ENCODE data around the gene CCSER1.

Gene CCSER1

GRCh38 chr4:90544532-90545045, 417.4 kb downstream of the CCSER1 start:
- Mint-ChIP-seq H3K9me3 (peaks cover under 1% of the 10 kb centered on the region), H3K36me3 (no peaks in the 10 kb centered on the region), H3K4me1 (no peaks in the 10 kb centered on the region), H3K27ac (no peak overlapping the region), H3K4me3 (no peak overlapping the region)
- DNase-seq (ENCODE audit: low spot score in 2 of 2) (no peak), ATAC-seq (no peak)

GRCh38 chr4:90545380-90545779, 418.2 kb downstream of the CCSER1 start:
- H3K27ac Mint-ChIP-seq: no peak overlapping the region
- no peak for DNase-seq (ENCODE audit: low spot score in 2 of 2)
- H3K4me3 Mint-ChIP-seq: no peak overlapping the region
- no peak for ATAC-seq
- no peaks in the 10 kb centered on the region for H3K4me1 Mint-ChIP-seq
- peaks cover 3% of the 10 kb centered on the region for H3K9me3 Mint-ChIP-seq
- no peaks in the 10 kb centered on the region for H3K36me3 Mint-ChIP-seq

- DNase-seq (ENCODE audit: low spot score in 2 of 2): no peak
- Mint-ChIP-seq H3K4me3 (no peak overlapping the region), H3K27ac (no peak overlapping the region), H3K9me3 (peaks cover 3% of the 10 kb centered on the region), H3K4me1 (no peaks in the 10 kb centered on the region), H3K36me3 (no peaks in the 10 kb centered on the region)
- peak; percentile 45 for ATAC-seq
Measured at GRCh38 chr4:90546114-90546513, 418.9 kb downstream of the CCSER1 start.

- Mint-ChIP-seq H3K4me3 (no peak overlapping the region), H3K36me3 (no peaks in the 10 kb centered on the region)
- ATAC-seq: no peak
Measured at GRCh38 chr4:90570615-90571014, 443.4 kb downstream of the CCSER1 start.

GRCh38 chr4:90572996-90573395, 445.8 kb downstream of the CCSER1 start:
- Mint-ChIP-seq H3K4me1 (no peaks in the 10 kb centered on the region), H3K4me3 (no peak overlapping the region), H3K36me3 (no peaks in the 10 kb centered on the region), H3K9me3 (peaks cover 18% of the 10 kb centered on the region), H3K27ac (no peak overlapping the region)
- peak; percentile 32 for ATAC-seq
- DNase-seq (ENCODE audit: low spot score in 2 of 2): no peak

More at GRCh38 chr4:90570615-90571014, 443.4 kb downstream of the CCSER1 start:
- H3K9me3 Mint-ChIP-seq: peaks cover 23% of the 10 kb centered on the region
- no peaks in the 10 kb centered on the region for H3K4me1 Mint-ChIP-seq
- no peak overlapping the region for H3K27ac Mint-ChIP-seq
- DNase-seq (ENCODE audit: low spot score in 2 of 2): no peak

- ATAC-seq (no peak), DNase-seq (ENCODE audit: low spot score in 2 of 2) (no peak)
- no peak overlapping the region for H3K27ac Mint-ChIP-seq
- no peaks in the 10 kb centered on the region for H3K4me1 Mint-ChIP-seq
- no peaks in the 10 kb centered on the region for H3K36me3 Mint-ChIP-seq
- no peak overlapping the region for H3K4me3 Mint-ChIP-seq
- H3K9me3 Mint-ChIP-seq: peaks cover 13% of the 10 kb centered on the region
Measured at GRCh38 chr4:90575371-90575770, 448.2 kb downstream of the CCSER1 start.

- ATAC-seq: no peak
- Mint-ChIP-seq H3K36me3 (no peaks in the 10 kb centered on the region), H3K27ac (no peak overlapping the region), H3K4me1 (no peaks in the 10 kb centered on the region), H3K4me3 (no peak overlapping the region), H3K9me3 (peaks cover 3% of the 10 kb centered on the region)
- no peak for DNase-seq (ENCODE audit: low spot score in 2 of 2)
Measured at GRCh38 chr4:90580326-90580725, 453.1 kb downstream of the CCSER1 start.

- Mint-ChIP-seq H3K9me3 (no peaks in the 10 kb centered on the region), H3K4me3 (no peak overlapping the region), H3K4me1 (no peaks in the 10 kb centered on the region), H3K27ac (no peak overlapping the region), H3K36me3 (no peaks in the 10 kb centered on the region)
- ATAC-seq (no peak), DNase-seq (ENCODE audit: low spot score in 2 of 2) (no peak)
Measured at GRCh38 chr4:90582087-90582486, 454.9 kb downstream of the CCSER1 start.

GRCh38 chr4:90584051-90584450, 456.9 kb downstream of the CCSER1 start:
- Mint-ChIP-seq H3K9me3 (no peaks in the 10 kb centered on the region), H3K4me3 (no peak overlapping the region), H3K4me1 (no peaks in the 10 kb centered on the region), H3K36me3 (no peaks in the 10 kb centered on the region), H3K27ac (no peak overlapping the region)
- ATAC-seq (no peak), DNase-seq (ENCODE audit: low spot score in 2 of 2) (no peak)

GRCh38 chr4:90585961-90586360, 458.8 kb downstream of the CCSER1 start:
- Mint-ChIP-seq H3K4me1 (no peaks in the 10 kb centered on the region), H3K36me3 (no peaks in the 10 kb centered on the region), H3K9me3 (no peaks in the 10 kb centered on the region), H3K4me3 (no peak overlapping the region), H3K27ac (no peak overlapping the region)
- DNase-seq (ENCODE audit: low spot score in 2 of 2): no peak
- ATAC-seq: no peak

GRCh38 chr4:90586799-90587198, 459.6 kb downstream of the CCSER1 start:
- H3K4me1 Mint-ChIP-seq: no peaks in the 10 kb centered on the region

GRCh38 chr4:90597927-90598326, 470.7 kb downstream of the CCSER1 start:
- Mint-ChIP-seq H3K4me1 (no peaks in the 10 kb centered on the region), H3K27ac (no peak overlapping the region), H3K9me3 (peaks cover 9% of the 10 kb centered on the region), H3K4me3 (no peak overlapping the region), H3K36me3 (no peaks in the 10 kb centered on the region)
- no peak for ATAC-seq
- DNase-seq (ENCODE audit: low spot score in 2 of 2): no peak

More at GRCh38 chr4:90586799-90587198, 459.6 kb downstream of the CCSER1 start:
- ATAC-seq: no peak
- no peak overlapping the region for H3K4me3 Mint-ChIP-seq
- H3K36me3 Mint-ChIP-seq: no peaks in the 10 kb centered on the region
- H3K27ac Mint-ChIP-seq: no peak overlapping the region
- DNase-seq (ENCODE audit: low spot score in 2 of 2): no peak
- peaks cover 3% of the 10 kb centered on the region for H3K9me3 Mint-ChIP-seq

GRCh38 chr4:90598741-90599140, 471.5 kb downstream of the CCSER1 start:
- Mint-ChIP-seq H3K4me1 (no peaks in the 10 kb centered on the region), H3K9me3 (peaks cover 7% of the 10 kb centered on the region), H3K27ac (no peak overlapping the region), H3K4me3 (no peak overlapping the region), H3K36me3 (no peaks in the 10 kb centered on the region)
- DNase-seq (ENCODE audit: low spot score in 2 of 2) (no peak), ATAC-seq (no peak)

- DNase-seq (ENCODE audit: low spot score in 2 of 2) (no peak), ATAC-seq (no peak)
- Mint-ChIP-seq H3K4me3 (no peak overlapping the region), H3K4me1 (no peaks in the 10 kb centered on the region), H3K9me3 (peaks cover 6% of the 10 kb centered on the region), H3K36me3 (no peaks in the 10 kb centered on the region), H3K27ac (no peak overlapping the region)
Measured at GRCh38 chr4:90602726-90603125, 475.5 kb downstream of the CCSER1 start.

GRCh38 chr4:90603540-90603939, 476.3 kb downstream of the CCSER1 start:
- H3K36me3 Mint-ChIP-seq: no peaks in the 10 kb centered on the region
- H3K9me3 Mint-ChIP-seq: peaks cover 7% of the 10 kb centered on the region
- no peak for DNase-seq (ENCODE audit: low spot score in 2 of 2)

GRCh38 chr4:90606781-90607180, 479.6 kb downstream of the CCSER1 start:
- ATAC-seq: no peak
- Mint-ChIP-seq H3K4me1 (no peaks in the 10 kb centered on the region), H3K9me3 (peaks cover 7% of the 10 kb centered on the region)

More at GRCh38 chr4:90603540-90603939, 476.3 kb downstream of the CCSER1 start:
- H3K4me1 Mint-ChIP-seq: no peaks in the 10 kb centered on the region
- no peak for ATAC-seq
- no peak overlapping the region for H3K27ac Mint-ChIP-seq
- no peak overlapping the region for H3K4me3 Mint-ChIP-seq

GRCh38 chr4:90614371-90614770, 487.2 kb downstream of the CCSER1 start:
- Mint-ChIP-seq H3K27ac (no peak overlapping the region), H3K4me3 (no peak overlapping the region), H3K36me3 (no peaks in the 10 kb centered on the region), H3K4me1 (no peaks in the 10 kb centered on the region), H3K9me3 (peaks cover 4% of the 10 kb centered on the region)
- ATAC-seq (no peak), DNase-seq (ENCODE audit: low spot score in 2 of 2) (no peak)

More at GRCh38 chr4:90606781-90607180, 479.6 kb downstream of the CCSER1 start:
- no peak overlapping the region for H3K4me3 Mint-ChIP-seq
- DNase-seq (ENCODE audit: low spot score in 2 of 2): no peak
- H3K36me3 Mint-ChIP-seq: no peaks in the 10 kb centered on the region
- H3K27ac Mint-ChIP-seq: no peak overlapping the region
